GM10266 (cell line): ENCODE measurements around the gene IFNLR1.

Source experiments
- DNase-seq: peaks from one replicate; pipeline ENCODE4 v3.0.0; 2012; ENCODE audit errors: extremely low spot score
- CTCF ChIP-seq: IDR thresholded peaks from 2 replicates; pipeline ENCODE4 v1.5.1; 2012; ENCODE audit warnings: mild to moderate bottlenecking, low read depth; ENCODE audit not compliant: control insufficient read depth, insufficient read depth; ENCODE audit errors: missing control alignments

The IFNLR1 gene

DNA sequence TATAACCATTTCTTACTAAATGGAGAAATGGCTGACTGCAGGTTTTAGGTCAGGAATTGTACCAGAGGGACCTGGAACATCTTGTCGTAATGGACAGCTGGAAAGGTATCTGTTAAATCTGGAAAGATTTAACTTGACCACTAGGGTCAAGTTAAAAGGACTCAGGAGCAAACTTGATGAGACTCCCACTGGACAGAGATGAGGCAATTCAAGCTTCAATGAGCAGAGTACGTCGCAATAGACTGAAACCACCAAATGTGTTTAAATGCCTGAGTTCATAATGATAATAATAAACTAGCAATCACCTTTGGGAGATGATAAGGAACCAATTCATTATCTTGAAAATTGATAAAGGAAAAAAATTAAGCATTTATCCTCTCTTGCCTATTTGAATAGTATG is 8.7 kb downstream of the IFNLR1 start:
- TF ChIP-seq CTCF: no peak
- no peak for DNase-seq

GRCh38 chr1:24177161-24177560 is 9.9 kb downstream of the IFNLR1 start:
- no peak for TF ChIP-seq CTCF
- no peak for DNase-seq

GRCh38 chr1:24175033-24175755 is 11.9 kb downstream of the IFNLR1 start:
- DNase-seq: no peak
- no peak for TF ChIP-seq CTCF

DNA sequence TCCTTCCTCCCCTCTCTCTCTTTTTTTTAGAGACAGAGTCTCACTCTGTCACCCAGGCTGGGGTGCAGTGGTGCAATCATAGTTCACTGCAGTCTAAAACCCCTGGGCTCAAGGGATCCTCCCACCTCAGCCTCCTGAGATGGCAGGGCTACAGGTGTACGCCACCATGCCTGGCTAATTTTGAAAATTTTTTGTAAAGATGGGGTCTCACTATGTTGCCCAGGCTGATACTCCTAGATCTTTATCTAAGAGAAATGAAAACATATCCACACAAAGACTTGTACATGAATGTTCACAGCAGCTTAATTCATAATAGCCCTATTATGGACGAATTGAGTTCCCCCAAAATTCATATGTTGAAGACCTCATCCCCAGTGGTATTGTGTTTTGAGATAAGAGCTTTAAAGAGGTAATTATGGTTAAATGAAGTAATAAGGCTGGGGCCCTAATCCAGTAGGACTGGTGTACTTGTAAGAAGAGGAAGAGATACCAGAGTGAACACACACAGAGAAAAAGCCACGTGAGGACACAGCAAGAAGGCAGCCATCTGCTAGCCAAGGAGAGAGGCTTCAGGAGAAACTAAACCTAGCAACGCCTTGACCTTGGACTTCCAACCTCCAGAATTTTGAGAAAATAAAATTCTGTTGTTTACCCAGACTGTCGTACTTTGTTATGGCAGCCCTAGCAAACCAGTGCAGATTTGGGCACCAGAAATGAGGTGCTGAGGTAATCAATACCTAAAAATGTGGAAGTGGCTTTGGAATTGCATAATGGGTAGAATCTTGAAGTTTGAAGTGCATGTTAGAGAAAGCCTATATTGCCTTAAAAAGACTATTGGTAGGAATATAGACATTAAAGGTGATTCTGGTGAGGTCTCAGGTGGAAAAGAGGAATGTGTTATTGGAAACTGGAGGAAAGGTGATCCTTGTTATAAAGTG is 13.2 kb downstream of the IFNLR1 start:
- no peak for DNase-seq
- no peak for TF ChIP-seq CTCF

GRCh38 chr1:24172598-24172997 is 14.5 kb downstream of the IFNLR1 start:
- TF ChIP-seq CTCF: no peak

GRCh38 chr1:24169286-24169685 is 17.8 kb downstream of the IFNLR1 start:
- no peak for TF ChIP-seq CTCF
- no peak for DNase-seq

More at GRCh38 chr1:24172598-24172997, 14.5 kb downstream of the IFNLR1 start:
- no peak for DNase-seq

- TF ChIP-seq CTCF: no peak
- no peak for DNase-seq
Observed at GRCh38 chr1:24168245-24168644, 18.8 kb downstream of the IFNLR1 start.
